H1 (cell line): Measurements from ENCODE around the gene CXCR3. TPM values are rescaled to one million over a fixed set of nuclear protein-coding genes. Genes with fewer than 3 reads are reported as not detected.

ENCODE experiments used
- ATF3 ChIP-seq: IDR thresholded peaks from 2 replicates; pipeline ENCODE4 v1.6.1; 2011; ENCODE audit warnings: low read depth, mild to moderate bottlenecking, low read length; ENCODE audit not compliant: insufficient read depth
- CHD7 ChIP-seq: fragments of 300-600 bp; sonication (generic); IDR thresholded peaks from 2 replicates; pipeline ENCODE4 v1.7.1; 2012; ENCODE audit warnings: low read length, moderate library complexity, mild to moderate bottlenecking, inconsistent platforms; ENCODE audit not compliant: insufficient replicate concordance
- CTCF ChIP-seq, 3 experiments: IDR thresholded peaks; 1 replicate in 2 of 3; 2 replicates in 1 of 3; pipeline versions ENCODE4 v1.5.1 to v1.6.1; 2011; ENCODE audit warnings: low read length in 3 of 3, mild to moderate bottlenecking in 3 of 3, inconsistent platforms in 2 of 3, low read depth in 1 of 3, moderate library complexity in 1 of 3; ENCODE audit not compliant: insufficient read depth in 1 of 3; ENCODE audit errors: control extremely low read depth in 1 of 3
- HDAC6 ChIP-seq: IDR thresholded peaks from one replicate; pipeline ENCODE4 v1.7.1; 2012; ENCODE audit warnings: low read depth, mild to moderate bottlenecking, inconsistent platforms, low read length, moderate library complexity
- SAP30 ChIP-seq: fragments of 300-600 bp; sonication (generic); IDR thresholded peaks from 2 replicates; pipeline ENCODE4 v1.7.1; 2012; ENCODE audit warnings: low read length, moderate library complexity, mild to moderate bottlenecking, inconsistent platforms; ENCODE audit not compliant: insufficient read depth, insufficient replicate concordance
- TAF1 ChIP-seq: IDR thresholded peaks from 2 replicates; pipeline ENCODE4 v1.6.1; 2011; ENCODE audit warnings: mild to moderate bottlenecking, low read depth, low read length
- TAF7 ChIP-seq: optimal IDR thresholded peaks from 2 replicates; pipeline ENCODE3; 2011; ENCODE audit warnings: low read depth, mild to moderate bottlenecking, inconsistent platforms, low read length, moderate library complexity, borderline replicate concordance
- YY1 ChIP-seq: IDR thresholded peaks from 2 replicates; pipeline ENCODE4 v1.6.1; 2011; ENCODE audit warnings: low read depth, mild to moderate bottlenecking, low read length
- polyA plus RNA-seq, 7 experiments: library from polyadenylated mRNA; depleted of rRNA in 3 of 7; stranded (reverse) in 5 of 7; unstranded in 2 of 7; fragments of >200 nt in 5 of 7; fragments of 200-250 nt in 2 of 7; gene quantifications; 1 replicate in 5 of 7; 2 replicates in 1 of 7; 4 replicates in 1 of 7; pipeline versions ENCODE4 v1.2.1 to v1.2.3, GENCODE V29; 2011 to 2013; ENCODE audit warnings: missing spikeins in 2 of 7, mixed read lengths in 2 of 7
- total RNA-seq: library from RNA; stranded (reverse); fragmentation: NEBNext Ultra II Directional; extraction: Animal tissue kit (Norgen Biotek cat#: 25700); gene quantifications from 2 replicates; pipeline ENCODE4 v1.2.1, GENCODE V29; 2021

CXCR3 gene
- total and polyA plus RNA-seq, 2 of the 8 experiments (the other 6 are each of a cell fraction or from before 2014, with no cell fraction given) = not detected

GRCh38 chrX:71659959-71660358 is 41.6 kb upstream of the CXCR3 start (continued):
- TF ChIP-seq CHD7 (no peak), TAF7 (no peak), SAP30 (no peak), YY1 (no peak), HDAC6 (no peak), TAF1 (no peak), ATF3 (no peak), CTCF (IDR thresholded peaks at IDR 0.05; ENCODE audit: control extremely low read depth in 1 of 3, insufficient read depth in 1 of 3, low read depth in 1 of 3, low read length in 3 of 3) (no peak)
- TF ChIP-seq, all 59 proteins: peak for 0
